C1 segment of cervical spinal cord (tissue), 14 donors: Measurements from ENCODE around the gene TSPAN32.
"Not testable (repeated sequence)": the region's sequence is repeated elsewhere in the genome, so short reads cannot be mapped to it uniquely, and the experiment has no call there.

Experiments
- DNase-seq, 14 donors: peaks; one replicate each; lab custom pipeline; 2025; lab: John Stamatoyannopoulos, UW

Gene TSPAN32

GRCh38 chr11:2333486-2334205 lies 31.8 kb downstream of the TSPAN32 start:
- DNase-seq = not testable (repeated sequence)

DNA sequence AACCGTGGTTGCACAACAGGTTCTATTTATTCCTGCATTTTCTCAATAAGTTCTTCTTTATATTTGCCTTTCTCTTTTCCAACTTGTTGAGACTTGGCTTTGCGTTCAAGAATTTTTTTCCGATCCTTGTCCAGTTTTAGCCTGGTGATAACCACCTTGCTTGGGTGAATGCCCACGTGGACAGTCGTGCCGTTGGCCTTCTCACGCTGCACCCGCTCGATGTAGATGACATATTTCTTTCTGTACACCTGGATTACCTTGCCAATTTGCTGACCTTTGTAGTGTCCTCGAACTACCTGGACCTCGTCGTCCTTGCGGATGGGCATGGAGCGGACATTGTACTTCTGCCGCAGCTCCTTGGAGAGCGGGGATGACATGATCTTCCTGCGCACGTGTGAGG lies 33.5 kb downstream of the TSPAN32 start:
- DNase-seq = not testable (repeated sequence)

DNA sequence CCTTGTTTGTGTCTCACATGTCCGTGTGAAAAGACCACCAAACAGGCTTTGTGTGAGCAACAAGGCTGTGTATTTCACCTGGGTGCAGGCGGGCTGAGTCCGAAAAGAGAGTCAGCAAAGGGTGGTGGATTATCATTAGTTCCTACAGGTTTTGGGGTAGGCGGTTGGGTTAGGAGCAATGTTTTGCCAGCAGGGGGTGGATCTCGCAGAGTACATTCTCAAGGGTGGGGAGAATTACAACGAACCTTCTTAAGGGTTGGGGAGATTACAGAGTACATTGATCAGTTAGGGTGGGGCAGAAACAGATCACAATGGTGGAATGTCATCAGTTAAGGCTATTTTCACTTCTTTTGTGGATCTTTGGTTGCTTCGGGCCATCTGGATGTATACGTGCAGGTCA lies 36.9 kb downstream of the TSPAN32 start:
- not testable (repeated sequence) for DNase-seq

DNA sequence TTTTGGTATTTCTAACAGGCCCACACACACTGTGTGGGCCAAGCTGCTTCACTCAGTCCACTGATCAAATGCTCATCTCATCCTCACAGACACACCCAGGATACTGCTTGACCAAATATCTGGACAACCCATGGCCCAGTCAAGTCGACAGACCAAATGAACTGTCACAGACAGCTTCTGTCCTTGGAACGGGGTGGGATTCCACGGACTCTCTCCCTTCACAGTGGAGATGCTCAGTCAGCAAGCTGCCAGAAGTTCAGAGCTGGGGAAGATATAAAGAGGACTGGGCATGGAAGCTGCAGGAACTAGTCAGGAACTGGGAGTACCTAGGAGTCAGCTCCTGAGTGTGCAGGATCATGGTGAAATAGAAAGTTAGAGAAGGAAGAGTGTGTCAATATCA lies 40.7 kb downstream of the TSPAN32 start:
- no peak for DNase-seq

GRCh38 chr11:2342981-2343380 lies 41.2 kb downstream of the TSPAN32 start:
- DNase-seq = no peak

GRCh38 chr11:2343502-2343901 lies 41.7 kb downstream of the TSPAN32 start:
- DNase-seq = no peak

- DNase-seq = no peak
These were observed 43.2 kb downstream of the TSPAN32 start for GRCh38 chr11:2345050-2345449.

- DNase-seq = no peak
These were observed 44.2 kb downstream of the TSPAN32 start for GRCh38 chr11:2346014-2346413.

GRCh38 chr11:2346586-2347307 lies 44.9 kb downstream of the TSPAN32 start:
- no peak for DNase-seq

GRCh38 chr11:2347308-2347830 lies 45.6 kb downstream of the TSPAN32 start:
- no peak for DNase-seq

DNA sequence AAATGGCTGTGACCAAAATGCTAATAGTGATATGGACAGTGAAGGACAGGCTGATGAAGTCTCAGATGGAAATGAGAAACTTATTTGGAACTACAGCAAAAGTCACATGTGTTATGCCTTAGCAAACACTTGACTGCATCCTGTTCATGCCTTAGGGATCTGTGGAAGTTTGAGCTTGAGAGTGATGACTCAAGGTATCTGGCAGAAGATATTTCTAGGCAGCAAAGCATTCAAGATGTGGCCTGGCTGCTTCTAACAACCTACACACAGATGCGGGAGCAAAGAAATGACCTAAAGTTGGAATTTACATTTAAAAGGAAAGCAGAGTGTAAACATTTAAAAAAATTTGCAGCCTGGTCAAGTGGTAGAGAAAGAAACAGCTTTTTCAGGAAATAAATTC lies 47.2 kb downstream of the TSPAN32 start:
- no peak for DNase-seq

- DNase-seq = no peak
These were observed 49.9 kb downstream of the TSPAN32 start for GRCh38 chr11:2351701-2352100.

DNA sequence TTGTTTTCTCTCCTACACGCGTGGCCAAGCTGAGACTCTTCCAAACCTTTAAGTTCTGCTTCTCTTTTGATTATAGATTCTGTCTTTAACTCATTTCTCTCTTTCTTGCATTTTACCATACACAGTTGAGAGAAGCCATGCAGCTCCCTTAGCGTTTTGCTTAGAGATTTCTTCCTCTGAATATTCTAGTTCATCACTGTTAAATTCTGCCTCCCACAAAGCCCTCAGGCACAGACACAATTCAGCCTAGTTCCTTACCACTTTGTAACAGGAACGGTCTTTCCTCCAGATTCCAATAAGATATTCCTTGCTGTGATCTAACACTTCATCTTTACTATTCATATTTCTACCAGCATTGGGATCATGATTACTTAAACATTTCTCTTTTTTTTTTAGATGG lies 50.6 kb downstream of the TSPAN32 start:
- no peak for DNase-seq

- no peak for DNase-seq
These were observed 53.3 kb downstream of the TSPAN32 start for GRCh38 chr11:2355000-2355644.

GRCh38 chr11:2357246-2357645 lies 55.4 kb downstream of the TSPAN32 start:
- no peak for DNase-seq

GRCh38 chr11:2357651-2358050 lies 55.8 kb downstream of the TSPAN32 start:
- not testable (repeated sequence) for DNase-seq

DNA sequence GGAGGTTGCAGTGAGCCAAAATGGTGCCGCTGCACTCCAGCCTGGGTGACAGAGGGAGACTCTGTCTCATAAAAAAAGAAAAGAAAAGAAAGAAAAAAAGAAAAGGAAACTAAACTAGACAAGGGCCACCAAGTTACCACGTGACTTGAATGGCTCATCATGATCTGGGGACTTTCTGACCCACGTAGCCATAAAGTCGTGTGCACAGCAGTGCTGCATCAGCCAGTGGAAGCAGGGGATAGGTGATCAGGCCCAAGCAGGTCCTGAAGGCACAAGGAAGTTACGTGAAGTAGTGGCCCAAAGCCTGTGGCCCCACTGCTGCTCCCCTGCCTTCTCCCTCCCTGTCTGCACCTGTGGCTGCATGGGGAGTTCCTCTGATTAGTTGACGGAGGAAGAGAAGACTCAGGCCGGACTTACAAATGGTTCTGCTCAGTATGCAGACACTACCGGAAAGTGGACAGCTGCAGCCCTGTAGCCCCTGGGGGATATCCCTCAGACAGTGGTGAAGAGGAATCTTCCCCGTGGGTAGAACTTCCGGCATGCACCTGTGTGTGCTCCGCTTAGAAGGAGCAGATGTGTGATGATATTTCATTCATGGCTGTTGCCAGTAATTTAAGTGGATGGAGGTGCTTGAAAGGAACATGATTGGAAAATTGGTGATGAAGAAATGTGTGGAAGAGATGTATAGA lies 57.1 kb downstream of the TSPAN32 start:
- no peak for DNase-seq

- DNase-seq = no peak
These were observed 57.7 kb downstream of the TSPAN32 start for GRCh38 chr11:2359557-2359956.

GRCh38 chr11:2360081-2360642 lies 58.3 kb downstream of the TSPAN32 start:
- DNase-seq = no peak

DNA sequence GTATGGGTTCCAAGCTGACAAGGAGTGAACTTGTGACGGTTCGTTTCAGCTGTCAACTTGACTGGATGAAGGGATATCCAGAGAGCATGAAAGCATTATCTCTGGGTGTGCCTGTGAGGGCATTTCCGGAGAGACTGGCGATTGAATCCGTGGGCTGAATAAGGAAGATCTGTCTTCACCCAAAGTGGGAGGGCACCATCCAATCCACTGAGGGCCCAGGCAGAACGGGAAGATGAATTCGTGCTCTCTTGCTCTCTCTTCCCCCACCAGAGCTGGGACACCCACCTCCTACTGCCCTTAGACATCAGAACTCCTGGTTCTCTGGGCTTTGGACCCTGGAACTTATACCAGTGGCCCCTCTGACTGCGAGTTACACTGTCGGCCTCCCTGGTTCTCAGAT lies 59.8 kb downstream of the TSPAN32 start:
- no peak for DNase-seq

GRCh38 chr11:2362414-2362813 lies 60.6 kb downstream of the TSPAN32 start:
- DNase-seq = no peak

- no peak for DNase-seq
These were observed 61.3 kb downstream of the TSPAN32 start for GRCh38 chr11:2363130-2363529.
